GM23248 (cell line): ENCODE data around the gene SLC7A4. TPM values are rescaled to one million over a fixed set of nuclear protein-coding genes. Genes with fewer than 3 reads are reported as not detected.

ENCODE experiments used
- DNase-seq: peaks from one replicate; pipeline ENCODE4 v3.0.0-alpha.2; 2015
- H2AFZ ChIP-seq: fragments of 200-600 bp; sonication (generic); 2 replicates; pipeline ENCODE4 v1.6.1; 2016; ENCODE audit warnings: antibody characterized with exemption
- H3F3A ChIP-seq: fragments of 200-600 bp; sonication (generic); 2 replicates; pipeline ENCODE4 v1.6.1; 2016; ENCODE audit warnings: mild to moderate bottlenecking, antibody characterized with exemption, mixed run types; ENCODE audit not compliant: insufficient read depth
- H3K27ac ChIP-seq: fragments of 200-600 bp; sonication (generic); 2 replicates; pipeline ENCODE4 v1.5.1; 2016; ENCODE audit warnings: mild to moderate bottlenecking
- H3K27me3 ChIP-seq: fragments of 200-600 bp; sonication (generic); replicated peaks from 2 replicates; pipeline ENCODE4 v1.6.1; 2016; ENCODE audit warnings: mild to moderate bottlenecking; ENCODE audit not compliant: insufficient read depth
- H3K36me3 ChIP-seq: fragments of 200-600 bp; sonication (generic); 2 replicates; pipeline ENCODE4 v1.6.1; 2016; ENCODE audit warnings: low read depth, mild to moderate bottlenecking
- H3K4me1 ChIP-seq: fragments of 200-600 bp; sonication (generic); 2 replicates; pipeline ENCODE4 v1.6.1; 2016; ENCODE audit warnings: mild to moderate bottlenecking; ENCODE audit not compliant: insufficient read depth
- H3K4me2 ChIP-seq: fragments of 200-600 bp; sonication (generic); one replicate; pipeline ENCODE4 v1.6.1; 2016; ENCODE audit warnings: mild to moderate bottlenecking; ENCODE audit not compliant: unreplicated experiment
- H3K4me3 ChIP-seq: fragments of 200-600 bp; sonication (generic); 2 replicates; pipeline ENCODE4 v1.5.1; 2016; ENCODE audit warnings: mild to moderate bottlenecking
- H3K79me2 ChIP-seq: fragments of 200-600 bp; sonication (generic); 2 replicates; pipeline ENCODE4 v1.6.1; 2016; ENCODE audit warnings: mild to moderate bottlenecking; ENCODE audit not compliant: insufficient read depth
- H3K9ac ChIP-seq: fragments of 200-600 bp; sonication (generic); 2 replicates; pipeline ENCODE4 v1.6.1; 2016; ENCODE audit warnings: mild to moderate bottlenecking
- H3K9me2 ChIP-seq: fragments of 200-600 bp; sonication (generic); 2 replicates; pipeline ENCODE4 v1.6.1; 2016; ENCODE audit warnings: mixed run types, mild to moderate bottlenecking, moderate library complexity; ENCODE audit not compliant: insufficient read depth
- H3K9me3 ChIP-seq: fragments of 200-600 bp; sonication (generic); one replicate; pipeline ENCODE4 v1.6.1; 2017; ENCODE audit warnings: low read depth
- H4K20me1 ChIP-seq: fragments of 200-600 bp; sonication (generic); 2 replicates; pipeline ENCODE4 v1.6.0; 2016; ENCODE audit not compliant: insufficient read depth
- EZH2 ChIP-seq: fragments of 200-600 bp; sonication (generic); IDR thresholded peaks from 2 replicates; pipeline ENCODE4 v1.6.1; 2018; ENCODE audit warnings: antibody characterized with exemption, mild to moderate bottlenecking; ENCODE audit not compliant: insufficient read depth, poor library complexity, severe bottlenecking
- EZH2phosphoT487 ChIP-seq: fragments of 200-600 bp; sonication (generic); IDR thresholded peaks from 2 replicates; pipeline ENCODE4 v1.6.1; 2018; ENCODE audit warnings: antibody characterized with exemption, moderate library complexity, mild to moderate bottlenecking, low read depth; ENCODE audit not compliant: insufficient read depth
- WGBS, 2 experiments: methylation state at CpG; one replicate each; pipeline ENCODE4 v1.1.6; 2015 to 2017; ENCODE audit warnings: low lambda C conversion rate in 2 of 2, low coverage in 1 of 2; ENCODE audit errors: missing lambda C conversion rate in 2 of 2; 5-methylcytosine and 5-hydroxymethylcytosine counted together
- in situ Hi-C: fragments of 300-500 bp; cut with MboI; formaldehyde crosslinking; loops from 2 replicates; pipeline ENCODE4 v1.15.0; 2020
- polyA plus RNA-seq: library from polyadenylated mRNA; unstranded; fragments of >200 nt; fragmentation: Nextera tagmentation; extraction: Ambion mirVana; gene quantifications from 2 replicates; pipeline ENCODE4 v1.2.1, GENCODE V29; 2016
- total RNA-seq: library from RNA; depleted of rRNA; stranded (reverse); fragments of >200 nt; shearing (Covaris generic); gene quantifications from 2 replicates; pipeline ENCODE4 v1.2.3, GENCODE V29; 2014

SLC7A4 gene
- total and polyA plus RNA-seq, 2 experiments from 2014 or later: not detected

DNA sequence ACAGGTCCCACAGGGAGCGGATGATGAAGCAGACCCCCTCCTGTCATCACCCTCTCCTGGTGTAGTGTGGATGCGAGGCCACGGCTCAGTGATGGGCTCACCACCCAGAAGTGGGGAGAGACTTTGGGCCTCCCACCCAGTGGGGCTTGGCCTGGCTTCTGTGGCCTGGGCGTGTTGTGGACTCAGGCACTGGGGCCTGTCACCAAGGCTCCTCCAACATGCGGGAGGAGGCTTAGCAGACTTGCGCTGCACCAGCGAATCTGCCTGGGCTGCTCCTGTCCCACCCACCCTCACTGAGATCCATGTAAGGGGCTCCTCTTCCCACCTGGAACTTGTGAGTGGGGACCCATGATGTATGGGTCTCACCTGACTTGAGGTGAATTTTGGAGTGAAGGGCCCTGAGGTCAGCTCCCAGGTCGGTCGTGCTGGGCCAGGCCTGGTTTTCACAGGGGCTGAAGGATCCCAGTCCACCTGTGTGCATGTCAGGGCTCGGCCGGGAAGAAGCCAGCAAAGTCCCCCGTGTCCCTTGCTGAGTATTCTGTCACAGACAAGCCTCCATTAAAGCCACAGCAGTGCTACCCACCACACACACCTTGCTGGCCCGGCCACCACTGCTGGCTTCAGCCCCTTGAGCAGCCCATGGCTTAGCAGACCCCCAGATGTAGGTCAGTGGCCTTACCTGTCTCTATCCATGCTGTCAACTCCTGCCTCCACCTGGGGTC, 34.7 kb downstream of the SLC7A4 start:
- in situ Hi-C loops: no loop called here
- WGBS, 2 experiments: 80 to 88% methylated on average over 13 of the region's 13 CpGs
- Histone ChIP-seq H3K79me2 (peaks cover 24% of the 10 kb centered on the region), H3K36me3 (no peaks in the 10 kb centered on the region), H3F3A (peaks cover 6% of the 10 kb centered on the region), H3K9me3 (no peaks in the 10 kb centered on the region), H3K4me3 (no peak overlapping the region), H4K20me1 (no peaks in the 10 kb centered on the region), H2AFZ (no peak overlapping the region), H3K9ac (no peak overlapping the region), H3K4me1 (peaks cover 10% of the 10 kb centered on the region; the same call in 1 of the 2 replicates), H3K27me3 (no peaks in the 10 kb centered on the region), H3K4me2 (no peak overlapping the region), H3K27ac (no peak overlapping the region), H3K9me2 (no peaks in the 10 kb centered on the region)
- no peak for DNase-seq
- TF ChIP-seq EZH2phosphoT487 (no peak), EZH2 (no peak)

DNA sequence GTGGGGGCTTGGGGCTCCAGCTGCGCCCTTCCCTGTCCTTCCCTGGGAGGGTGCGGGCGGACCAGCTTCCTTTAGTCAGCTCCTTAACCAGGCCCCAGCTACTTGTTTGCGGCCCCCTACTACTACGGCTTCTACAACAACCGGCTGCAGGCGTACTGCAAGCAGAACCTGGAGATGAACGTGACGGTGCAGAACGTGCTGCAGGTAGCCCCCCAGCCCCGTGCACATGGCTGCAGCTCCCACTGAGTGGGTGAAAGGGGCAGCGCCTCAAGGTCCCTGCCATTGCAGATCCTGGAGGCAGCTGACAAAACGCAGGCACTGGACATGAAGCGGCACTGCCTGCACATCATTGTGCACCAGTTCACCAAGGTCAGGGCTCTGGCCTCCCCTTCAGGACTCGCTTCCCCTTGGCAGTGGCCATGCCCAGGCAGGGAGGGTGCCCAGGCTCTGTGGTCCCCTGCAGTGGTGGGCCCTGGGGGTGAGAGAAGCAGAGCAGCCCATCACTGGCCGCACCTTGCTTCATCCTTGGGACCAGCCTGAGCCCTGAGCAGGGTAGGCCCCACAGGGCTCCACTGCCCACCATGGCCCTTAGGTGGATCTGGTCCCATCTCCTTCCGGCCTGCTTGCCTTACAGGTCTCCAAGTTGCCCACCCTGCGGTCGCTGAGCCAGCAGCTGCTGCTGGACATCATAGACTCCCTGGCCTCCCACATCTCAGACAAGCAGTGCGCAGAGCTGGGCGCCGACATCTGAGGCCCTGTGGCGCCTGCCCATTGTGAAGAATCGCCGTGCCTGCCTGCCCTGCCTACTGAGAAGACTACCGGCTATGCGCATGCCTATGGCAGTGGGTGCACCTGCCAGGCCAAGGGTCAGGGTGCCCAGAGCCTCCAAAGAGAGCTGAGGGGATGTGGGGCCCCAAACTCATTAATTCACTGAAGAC, 35.5 kb downstream of the SLC7A4 start:
- H3K36me3 ChIP-seq: no peaks in the 10 kb centered on the region
- no peak overlapping the region for H3K9ac ChIP-seq
- no peak overlapping the region for H3K4me3 ChIP-seq
- no peaks in the 10 kb centered on the region for H3K27me3 ChIP-seq
- TF ChIP-seq EZH2: no peak
- no peak for TF ChIP-seq EZH2phosphoT487
- H3K9me2 ChIP-seq: no peaks in the 10 kb centered on the region
- H3K4me1 ChIP-seq: peaks cover 10% of the 10 kb centered on the region; the same call in 1 of the 2 replicates
- DNase-seq: no peak
- no peaks in the 10 kb centered on the region for H3K9me3 ChIP-seq
- H4K20me1 ChIP-seq: no peaks in the 10 kb centered on the region
- H3K4me2 ChIP-seq: no peak overlapping the region
- 84 to 85% methylated on average over 27 of the region's 27 CpGs for WGBS, 2 experiments
- H3K27ac ChIP-seq: no peak overlapping the region
- H3F3A ChIP-seq: peaks cover 5% of the 10 kb centered on the region; the same call in 1 of the 2 replicates
- in situ Hi-C loops: no loop called here
- H3K79me2 ChIP-seq: peaks cover 24% of the 10 kb centered on the region
- H2AFZ ChIP-seq: no peak overlapping the region

DNA sequence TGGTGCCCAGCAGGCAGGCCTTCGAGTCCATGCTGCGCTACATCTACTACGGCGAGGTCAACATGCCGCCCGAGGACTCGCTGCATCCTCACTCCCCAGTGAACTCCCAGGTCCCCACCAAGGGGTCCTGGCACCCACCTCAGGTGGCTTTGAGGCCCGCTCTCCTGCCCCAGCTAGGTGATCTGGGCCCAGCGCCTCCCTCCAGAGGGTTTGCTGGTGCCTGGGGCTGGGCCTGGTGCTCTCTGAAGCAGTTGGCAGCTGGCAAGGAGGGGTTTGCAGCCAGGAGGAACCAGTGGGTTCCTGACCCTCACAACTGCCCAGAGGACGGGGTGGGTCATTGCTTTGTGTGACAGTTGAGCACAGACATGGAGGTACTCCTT, 36.3 kb downstream of the SLC7A4 start:
- Histone ChIP-seq H2AFZ (no peak overlapping the region), H3K9me3 (no peaks in the 10 kb centered on the region), H4K20me1 (no peaks in the 10 kb centered on the region), H3K9me2 (no peaks in the 10 kb centered on the region), H3K27me3 (no peaks in the 10 kb centered on the region), H3K4me3 (no peak overlapping the region), H3K4me1 (peaks cover 10% of the 10 kb centered on the region; the same call in 1 of the 2 replicates), H3K79me2 (peaks cover 20% of the 10 kb centered on the region), H3K9ac (no peak overlapping the region), H3F3A (peaks cover 5% of the 10 kb centered on the region; the same call in 1 of the 2 replicates), H3K4me2 (no peak overlapping the region), H3K27ac (no peak overlapping the region), H3K36me3 (no peaks in the 10 kb centered on the region)
- DNase-seq: no peak
- TF ChIP-seq EZH2: no peak
- TF ChIP-seq EZH2phosphoT487: no peak
- in situ Hi-C loops: no loop called here
- WGBS, 2 experiments: 93 to 96% methylated on average over 10 of the region's 10 CpGs

DNA sequence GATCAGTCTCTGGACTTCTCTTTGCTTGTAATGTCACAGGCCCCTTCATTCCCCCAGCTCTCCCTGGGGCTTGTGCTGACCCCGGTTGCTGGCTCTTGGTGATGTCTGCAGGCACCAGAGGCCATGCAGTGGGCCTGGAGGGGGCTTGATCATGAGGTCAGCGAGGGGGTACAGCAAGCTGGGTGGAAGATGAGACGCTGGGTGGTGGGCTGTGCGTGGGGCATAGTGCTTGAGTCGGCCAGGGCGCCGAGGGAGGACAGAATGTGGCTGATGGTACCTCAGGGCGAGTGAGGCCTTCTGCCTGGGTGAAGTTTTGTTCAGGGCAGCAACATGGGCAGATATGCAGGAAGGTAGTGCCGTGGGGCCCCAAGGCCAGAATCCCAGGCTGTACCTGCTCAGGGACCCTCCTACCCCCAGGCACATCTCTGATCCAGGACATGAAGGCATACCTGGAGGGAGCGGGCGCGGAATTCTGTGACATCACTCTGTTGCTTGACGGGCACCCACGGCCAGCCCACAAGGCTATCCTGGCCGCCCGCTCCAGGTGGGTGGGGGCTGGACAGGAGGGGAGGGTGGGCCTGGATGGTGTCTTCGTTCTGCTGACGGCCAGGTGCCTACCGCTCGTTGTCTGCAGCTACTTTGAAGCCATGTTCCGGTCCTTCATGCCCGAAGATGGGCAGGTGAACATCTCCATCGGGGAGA, 36.9 kb downstream of the SLC7A4 start:
- H3K36me3 ChIP-seq: no peaks in the 10 kb centered on the region; the same call in 1 of the 2 replicates
- H4K20me1 ChIP-seq: no peaks in the 10 kb centered on the region

More for the DNA sequence above, 36.9 kb downstream of the SLC7A4 start:
- no peaks in the 10 kb centered on the region for H3K9me3 ChIP-seq
- no peak overlapping the region for H3K9ac ChIP-seq
- H3K4me1 ChIP-seq: peaks cover 5% of the 10 kb centered on the region; the same call in 1 of the 2 replicates
- no peaks in the 10 kb centered on the region for H3K27me3 ChIP-seq
- WGBS, 2 experiments: 92 to 95% methylated on average over 18 to 23 of the region's 23 CpGs
- in situ Hi-C loops: no loop called here
- no peaks in the 10 kb centered on the region for H3K9me2 ChIP-seq
- TF ChIP-seq EZH2phosphoT487 (no peak), EZH2 (no peak)
- no peak for DNase-seq
- H3K4me2 ChIP-seq: no peak overlapping the region
- peaks cover 14% of the 10 kb centered on the region for H3K79me2 ChIP-seq
- H3K4me3 ChIP-seq: no peak overlapping the region
- peaks cover 5% of the 10 kb centered on the region; the same call in 1 of the 2 replicates for H3F3A ChIP-seq
- H3K27ac ChIP-seq: no peak overlapping the region
- no peak overlapping the region for H2AFZ ChIP-seq
